ENCODE data around the gene KRTAP22-2.

KRTAP22-2 gene

GRCh38 chr21:30590297-30590696 is at the start of gene KRTAP22-2:
TSS of gene KRTAP22-2 (minus strand) at chr21:30590397.
- DNase-seq, result no peak

DNA sequence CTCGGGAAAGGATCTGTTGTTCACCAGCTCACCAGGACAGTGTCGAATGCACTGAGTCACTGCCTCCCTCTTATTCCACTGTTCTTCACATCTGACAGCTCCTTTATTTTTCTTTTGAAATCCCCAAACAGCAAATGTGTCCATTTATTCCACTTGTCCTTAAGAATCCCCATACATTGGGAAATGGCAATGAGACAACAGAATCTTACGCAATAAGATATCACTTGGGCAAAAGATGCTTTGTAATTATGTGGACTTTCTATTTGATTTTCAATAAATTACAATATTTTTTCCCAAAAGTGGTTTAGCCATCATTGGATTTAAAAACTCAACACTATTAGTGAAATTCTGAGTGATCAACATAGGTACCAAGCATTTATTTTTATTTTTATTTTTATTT is 48.5 kb upstream of the KRTAP22-2 start:
- no peak for DNase-seq

DNA sequence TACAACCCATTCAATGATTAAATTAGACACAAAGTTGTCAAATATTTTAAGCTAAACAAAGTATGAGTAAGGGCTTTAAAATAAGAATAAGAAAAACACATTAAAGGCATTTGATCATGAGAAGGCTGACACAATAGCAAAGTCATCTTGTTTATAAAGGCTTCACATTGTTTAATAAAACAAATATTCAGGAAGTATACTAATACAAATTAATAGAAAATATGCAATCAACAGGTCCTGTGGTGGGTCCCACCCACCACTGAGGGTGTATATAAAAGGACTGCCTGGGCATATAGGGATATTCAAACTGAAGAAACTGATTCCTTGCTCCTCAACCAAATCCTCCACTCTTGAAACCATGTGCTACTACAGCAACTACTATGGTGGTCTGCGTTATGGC is 44.7 kb upstream of the KRTAP22-2 start, which contains the start of gene KRTAP20-2:
KRTAP20-2 (plus strand) TSS at position 301 of the 400 bp plus-strand sequence; CDS start at position 359, 58 bp downstream.
- DNase-seq, result no peak

DNA sequence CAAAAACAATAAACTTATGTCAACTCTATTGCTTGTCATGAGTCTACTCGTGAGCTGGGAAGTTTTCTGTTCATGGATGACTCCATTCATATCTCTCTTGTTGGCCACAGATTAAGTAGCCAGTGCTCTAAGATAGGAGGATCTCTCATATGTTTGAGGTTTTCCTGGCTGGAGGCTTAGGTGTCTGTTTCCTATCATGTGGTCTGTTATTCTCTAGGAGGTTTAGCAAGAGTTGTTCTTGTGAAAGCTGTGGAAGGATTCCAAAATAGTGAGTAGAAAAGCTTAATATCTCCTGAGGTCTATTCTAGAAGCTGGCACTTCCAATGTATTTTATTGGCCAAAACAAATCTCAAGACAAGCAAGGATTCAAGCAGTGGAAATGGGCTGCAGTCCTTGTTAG is 39.0 kb upstream of the KRTAP22-2 start:
- no peak for DNase-seq

DNA sequence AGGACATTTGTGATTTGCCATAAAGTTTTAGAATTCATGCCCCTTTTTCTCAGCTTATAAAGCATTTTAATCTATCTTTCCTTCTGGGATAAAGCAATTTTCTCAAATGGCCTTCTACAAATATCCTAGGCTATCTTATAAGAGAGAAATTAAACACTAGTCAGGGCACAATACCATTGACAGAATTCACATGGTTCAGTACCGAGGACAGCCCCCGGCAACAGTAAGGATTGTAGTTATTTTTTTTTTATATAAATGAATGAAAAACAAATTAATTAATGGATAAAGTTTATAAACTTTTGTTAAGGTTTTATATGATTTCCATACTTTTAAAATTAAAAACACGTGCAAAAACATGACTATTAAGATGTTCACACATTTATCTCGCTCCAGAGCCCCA is 37.9 kb upstream of the KRTAP22-2 start:
- DNase-seq, result no peak

DNA sequence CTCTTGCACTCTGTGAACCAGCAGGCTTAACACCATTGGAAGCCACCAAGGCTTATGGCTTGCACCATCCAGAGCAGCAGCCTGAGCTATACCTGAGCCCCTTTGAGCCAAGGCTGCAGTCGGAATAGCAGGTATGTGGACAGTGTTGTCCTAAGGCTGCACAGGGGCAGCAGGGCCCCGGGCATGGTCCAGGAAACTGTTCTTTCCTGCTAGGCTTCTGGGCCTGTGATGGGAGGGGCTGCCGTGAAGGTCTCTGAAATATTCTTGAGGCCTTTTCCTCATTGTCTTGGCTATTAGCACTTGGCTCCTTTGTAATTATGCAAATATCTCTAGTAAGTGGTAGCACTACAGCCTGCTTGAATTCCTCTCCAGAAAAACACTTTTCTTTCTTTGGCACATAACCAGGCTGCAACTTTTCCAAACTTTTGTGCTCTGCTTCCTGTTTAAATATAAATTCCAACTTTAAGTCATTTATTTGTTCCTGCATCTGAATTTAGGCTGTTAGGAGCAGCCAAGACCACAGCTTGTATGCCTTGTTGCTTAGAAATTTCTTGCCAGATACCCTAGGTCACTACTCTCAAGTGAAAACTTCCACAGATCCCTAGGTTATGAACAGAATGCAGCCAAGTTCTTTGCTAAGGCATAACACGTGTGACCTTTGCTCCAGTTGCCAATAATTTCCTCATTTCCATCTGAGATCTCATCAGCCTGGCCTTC is 35.4 kb upstream of the KRTAP22-2 start:
- no peak for DNase-seq

DNA sequence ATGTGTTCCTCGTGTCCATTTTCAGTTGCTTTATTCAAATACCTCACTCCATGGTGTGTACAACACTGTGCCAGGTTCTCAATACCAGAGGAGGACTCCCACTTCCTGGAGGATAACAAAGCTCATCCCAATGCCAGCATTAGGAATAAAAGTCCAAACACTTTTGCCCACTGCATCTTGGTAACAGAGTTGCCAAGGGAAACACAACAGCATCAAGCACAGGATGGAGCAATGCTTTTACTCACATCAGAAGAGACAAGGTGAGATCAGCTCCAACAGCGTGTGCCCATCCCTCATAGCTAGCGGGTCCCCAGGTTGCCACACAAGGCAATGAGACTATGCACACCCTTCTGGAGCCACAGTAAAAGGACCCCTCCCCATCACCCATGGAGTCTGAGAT is 33.2 kb upstream of the KRTAP22-2 start:
- no peak for DNase-seq

DNA sequence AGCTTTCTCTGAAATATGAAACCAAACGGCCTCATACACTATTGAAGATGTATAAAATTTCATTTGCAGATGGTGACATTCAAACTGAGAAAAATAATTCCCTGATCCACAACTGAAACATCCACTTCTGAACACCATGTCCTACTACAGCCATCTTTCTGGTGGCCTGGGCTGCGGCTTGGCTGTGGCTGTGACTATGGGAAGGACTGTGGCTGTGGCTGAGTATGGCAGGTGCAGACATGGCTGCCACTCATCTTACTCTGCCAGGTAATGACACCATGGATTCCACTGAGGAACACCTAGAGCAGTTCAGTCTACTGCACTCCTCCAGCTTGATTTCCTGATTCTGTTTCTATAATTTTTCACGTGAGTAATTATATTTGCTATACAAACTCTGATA is 30.3 kb upstream of the KRTAP22-2 start, which contains the start of gene KRTAP20-4:
KRTAP20-4 (plus strand) TSS at position 106 of the 400 bp plus-strand sequence.
- no peak for DNase-seq

GRCh38 chr21:30620080-30620479 is 29.9 kb upstream of the KRTAP22-2 start:
- DNase-seq, result no peak

DNA sequence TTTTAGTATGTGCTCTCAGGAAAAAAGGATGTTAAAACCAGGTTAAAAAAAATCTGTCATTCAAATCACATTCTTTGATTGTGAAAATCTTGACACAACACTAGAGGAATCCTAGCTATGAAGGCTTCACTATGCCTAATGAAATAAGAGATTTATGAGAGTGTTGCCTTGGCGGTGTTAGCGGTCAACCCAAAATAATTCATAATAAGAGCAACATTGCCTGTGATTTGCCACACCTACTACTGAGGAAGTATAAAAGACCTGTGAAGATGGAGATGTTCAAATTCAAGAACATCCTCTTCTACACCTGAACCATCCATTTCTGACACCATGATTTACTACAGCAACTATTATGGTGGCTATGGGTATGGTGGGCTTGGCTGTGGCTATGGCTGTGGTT is 25.9 kb upstream of the KRTAP22-2 start, which contains the start of gene KRTAP20-1:
KRTAP20-1 (plus strand) TSS at position 301 of the 400 bp plus-strand sequence; CDS start at position 331, 30 bp downstream.
- DNase-seq, result no peak

DNA sequence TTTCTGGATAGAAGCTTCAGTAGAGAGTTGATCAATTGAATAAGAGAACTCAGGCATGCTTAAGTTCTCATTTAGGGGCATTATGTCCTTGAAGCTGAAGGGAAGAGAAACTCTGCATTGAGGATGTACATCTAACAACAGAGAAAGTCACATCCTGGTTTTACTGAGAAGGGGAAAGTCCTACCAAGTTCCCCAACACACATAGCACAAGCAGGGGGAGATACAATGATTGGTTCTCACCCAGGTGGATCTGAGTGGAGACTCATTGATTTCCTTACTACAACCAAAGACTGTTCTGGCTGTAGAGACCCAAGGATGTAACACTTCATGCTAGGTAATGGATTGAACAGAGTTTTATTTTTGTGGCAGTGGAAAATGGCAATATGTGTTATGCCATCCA is 25.0 kb upstream of the KRTAP22-2 start:
- no peak for DNase-seq

- DNase-seq, result no peak
Observed at GRCh38 chr21:30613836-30614235, 23.6 kb upstream of the KRTAP22-2 start, which contains the start of gene KRTAP6-1. TSS of gene KRTAP6-1 (minus strand) at chr21:30613930. CDS start at chr21:30613904, 26 bp downstream.

DNA sequence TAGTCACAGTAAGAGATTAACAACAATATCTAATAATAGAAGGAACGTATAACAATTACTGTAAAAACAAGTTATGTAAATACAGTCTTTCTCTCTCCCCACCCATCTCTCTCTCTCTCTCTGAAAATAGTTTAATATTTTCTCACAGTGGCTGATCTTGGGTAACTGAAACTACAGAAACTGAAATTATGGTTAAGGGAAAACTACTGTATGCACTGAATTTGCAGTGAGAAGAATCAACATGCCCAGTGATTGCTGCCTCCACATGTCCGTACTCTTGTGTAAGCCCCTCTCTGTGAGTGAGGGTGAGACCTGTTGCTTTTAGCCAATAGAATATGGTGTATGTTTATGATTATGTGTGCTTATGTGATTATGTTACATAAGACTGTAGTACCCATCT is 21.9 kb upstream of the KRTAP22-2 start:
- DNase-seq, result no peak

GRCh38 chr21:30605968-30606367 is 15.8 kb upstream of the KRTAP22-2 start:
- DNase-seq, result no peak

DNA sequence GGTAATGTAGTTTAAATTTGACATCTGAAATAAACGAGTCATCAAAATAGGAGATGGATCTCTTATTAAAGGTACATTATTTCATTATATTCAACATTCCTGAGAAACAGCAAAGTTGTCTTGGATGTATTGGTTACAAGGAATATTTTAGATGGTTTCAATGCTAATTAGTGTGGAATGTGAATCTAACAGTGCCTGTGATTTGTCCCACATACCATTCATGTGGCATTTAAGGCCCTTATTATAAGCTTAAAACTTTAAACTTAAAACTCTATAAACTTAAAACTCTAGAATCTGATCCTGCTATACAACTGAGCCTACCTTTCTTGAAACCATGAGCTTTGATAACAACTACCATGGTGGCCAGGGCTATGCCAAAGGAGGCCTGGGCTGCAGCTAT is 10.6 kb upstream of the KRTAP22-2 start, which contains the start of gene KRTAP22-1:
KRTAP22-1 (plus strand) TSS at position 301 of the 400 bp plus-strand sequence.
- no peak for DNase-seq

DNA sequence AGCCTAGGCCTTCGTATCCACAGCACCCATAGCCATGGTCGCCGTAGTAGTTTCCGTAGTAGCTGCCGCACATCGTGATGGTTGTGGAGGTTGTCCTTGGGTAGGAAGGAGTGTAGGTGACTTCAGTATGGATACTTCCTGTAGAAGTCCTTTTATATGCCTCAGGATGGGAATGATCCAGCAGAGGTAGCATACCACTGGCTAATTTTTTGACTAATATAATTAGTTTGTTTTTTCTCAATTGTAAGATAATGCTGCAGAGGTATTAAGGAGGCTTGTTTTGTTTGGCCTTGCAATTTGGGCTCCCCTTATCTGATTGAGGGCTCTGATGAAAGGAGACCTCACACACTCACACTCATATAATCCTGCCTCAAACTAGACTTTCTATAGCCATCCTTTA is 8.6 kb upstream of the KRTAP22-2 start, which contains the start of gene KRTAP6-2:
KRTAP6-2 (minus strand) TSS at position 101 of the 400 bp plus-strand sequence; CDS start at position 73, 28 bp downstream.
- no peak for DNase-seq

- no peak for DNase-seq
Observed at GRCh38 chr21:30592140-30592539, 1.9 kb upstream of the KRTAP22-2 start, which contains the start of gene KRTAP6-3. TSS of gene KRTAP6-3 (plus strand) at chr21:30592440. CDS start at chr21:30592446, 6 bp downstream.

- DNase-seq, result no peak
Observed at GRCh38 chr21:30582870-30583269, 7.3 kb downstream of the KRTAP22-2 start.

- no peak for DNase-seq
Observed at GRCh38 chr21:30580132-30580531, 10.1 kb downstream of the KRTAP22-2 start.

GRCh38 chr21:30579346-30579745 is 10.9 kb downstream of the KRTAP22-2 start:
- DNase-seq, result no peak

DNA sequence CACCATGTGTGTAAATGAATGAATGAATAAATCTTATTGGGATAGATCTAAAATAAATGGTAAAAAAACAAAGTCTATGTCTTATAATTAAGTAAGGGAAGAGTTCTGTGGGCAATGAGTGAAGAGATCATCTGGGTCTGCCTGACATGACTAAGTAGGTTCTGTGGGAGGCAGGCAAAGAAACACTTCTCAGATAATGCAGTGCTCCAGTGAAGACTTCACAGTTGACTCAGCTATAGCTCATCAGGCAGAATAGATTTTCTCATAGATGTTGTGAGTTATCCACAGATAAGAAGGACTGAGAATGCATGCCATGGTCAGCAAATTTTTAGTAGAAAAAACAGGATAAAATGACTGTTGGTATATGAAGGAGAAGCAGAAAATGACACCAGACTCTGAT is 12.4 kb downstream of the KRTAP22-2 start:
- DNase-seq, result no peak

GRCh38 chr21:30567617-30568016 is 22.6 kb downstream of the KRTAP22-2 start:
- DNase-seq, result no peak

- DNase-seq, result no peak
Observed at GRCh38 chr21:30563630-30564029, 26.6 kb downstream of the KRTAP22-2 start.

DNA sequence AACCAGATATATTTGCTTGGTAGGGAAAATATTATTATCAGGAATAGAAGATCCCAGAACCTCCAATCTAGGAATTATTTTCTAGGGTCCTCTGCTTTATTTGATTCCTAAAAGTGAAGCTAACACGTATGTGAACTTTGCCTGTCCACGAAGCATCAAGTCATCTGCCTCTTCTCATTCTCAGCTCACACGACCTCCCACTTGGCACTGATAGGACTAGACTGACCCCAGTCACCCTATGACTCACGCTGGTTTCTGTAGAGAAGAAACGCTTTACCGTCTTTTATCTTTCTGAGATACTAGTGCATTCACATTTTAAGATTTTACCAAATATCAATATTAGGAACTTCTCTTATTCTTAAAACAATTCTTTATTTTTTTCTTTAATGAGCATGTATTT is 27.1 kb downstream of the KRTAP22-2 start:
- DNase-seq, result no peak
